Hepatocyte (in vitro differentiated cells): Measurements from ENCODE around the gene MRPL14. TPM values are rescaled to one million over a fixed set of nuclear protein-coding genes. Genes with fewer than 3 reads are reported as not detected.

Experiments used
- DNase-seq: peaks from one replicate; pipeline ENCODE4 v3.0.0-alpha.2; 2016; ENCODE audit warnings: low spot score
- H2AFZ ChIP-seq: fragments of 200-600 bp; sonication (generic); 2 replicates; pipeline ENCODE4 v1.6.0; 2016; ENCODE audit warnings: antibody characterized with exemption, mild to moderate bottlenecking
- H3K27ac ChIP-seq: fragments of 200-600 bp; sonication (generic); 2 replicates; pipeline ENCODE4 v1.5.1; 2016; ENCODE audit warnings: mild to moderate bottlenecking
- H3K27me3 ChIP-seq: fragments of 200-600 bp; sonication (generic); 2 replicates; pipeline ENCODE4 v1.6.1; 2016
- H3K36me3 ChIP-seq: fragments of 200-600 bp; sonication (generic); replicated peaks from 2 replicates; pipeline ENCODE4 v1.5.1; 2016; ENCODE audit warnings: low read depth; ENCODE audit not compliant: insufficient read depth
- H3K4me1 ChIP-seq: fragments of 200-600 bp; sonication (generic); 2 replicates; pipeline ENCODE4 v1.5.1; 2016; ENCODE audit warnings: mild to moderate bottlenecking, moderate library complexity; ENCODE audit not compliant: insufficient read depth
- H3K4me2 ChIP-seq: fragments of 200-600 bp; sonication (generic); 2 replicates; pipeline ENCODE4 v1.6.0; 2016
- H3K4me3 ChIP-seq: fragments of 200-600 bp; sonication (generic); 2 replicates; pipeline ENCODE4 v1.5.1; 2016; ENCODE audit warnings: mild to moderate bottlenecking
- H3K79me2 ChIP-seq: fragments of 200-600 bp; sonication (generic); 2 replicates; pipeline ENCODE4 v1.6.0; 2017; ENCODE audit warnings: mild to moderate bottlenecking
- H3K9me2 ChIP-seq: fragments of 200-600 bp; sonication (generic); replicated peaks from 2 replicates; pipeline ENCODE4 v1.6.0; 2017; ENCODE audit warnings: mild to moderate bottlenecking; ENCODE audit not compliant: insufficient read depth
- H3K9me3 ChIP-seq: fragments of 200-600 bp; sonication (generic); 2 replicates; pipeline ENCODE4 v1.5.1; 2016; ENCODE audit warnings: low read depth, mild to moderate bottlenecking
- H4K20me1 ChIP-seq: fragments of 200-600 bp; sonication (generic); 2 replicates; pipeline ENCODE4 v1.6.0; 2016; ENCODE audit warnings: mild to moderate bottlenecking; ENCODE audit not compliant: insufficient read depth, poor library complexity, severe bottlenecking
- EZH2 ChIP-seq: fragments of 200-600 bp; sonication (generic); IDR thresholded peaks from 2 replicates; pipeline ENCODE4 v1.6.1; 2016; ENCODE audit warnings: antibody characterized with exemption, mild to moderate bottlenecking, borderline replicate concordance
- EZH2phosphoT487 ChIP-seq: fragments of 200-600 bp; sonication (generic); IDR thresholded peaks from one replicate; pipeline ENCODE4 v1.6.1; 2018; ENCODE audit warnings: antibody characterized with exemption, mild to moderate bottlenecking, low read depth, moderate library complexity; ENCODE audit not compliant: unreplicated experiment, severe bottlenecking
- WGBS: methylation state at CpG from one replicate; pipeline ENCODE4 v1.1.6; 2016; ENCODE audit warnings: low lambda C conversion rate; ENCODE audit errors: missing lambda C conversion rate; 5-methylcytosine and 5-hydroxymethylcytosine counted together
- polyA plus RNA-seq: library from polyadenylated mRNA; unstranded; fragments of >200 nt; fragmentation: Nextera tagmentation; extraction: Ambion mirVana; gene quantifications from 2 replicates; pipeline ENCODE4 v1.2.1, GENCODE V29; 2016
- total RNA-seq: library from RNA; depleted of rRNA; stranded (reverse); fragments of >200 nt; gene quantifications from 2 replicates; pipeline ENCODE4 v1.2.3, GENCODE V29; 2014
- TF ChIP-seq, protein P1 (sequence below): fragments of 200-600 bp; sonication (generic); IDR thresholded peaks from 2 replicates; pipeline ENCODE4 v1.5.1; 2016; ENCODE audit warnings: antibody characterized with exemption, mild to moderate bottlenecking; ENCODE audit not compliant: poor library complexity

Gene MRPL14
- total and polyA plus RNA-seq, 2 experiments from 2014 or later = 58.3 to 124 TPM

DNA sequence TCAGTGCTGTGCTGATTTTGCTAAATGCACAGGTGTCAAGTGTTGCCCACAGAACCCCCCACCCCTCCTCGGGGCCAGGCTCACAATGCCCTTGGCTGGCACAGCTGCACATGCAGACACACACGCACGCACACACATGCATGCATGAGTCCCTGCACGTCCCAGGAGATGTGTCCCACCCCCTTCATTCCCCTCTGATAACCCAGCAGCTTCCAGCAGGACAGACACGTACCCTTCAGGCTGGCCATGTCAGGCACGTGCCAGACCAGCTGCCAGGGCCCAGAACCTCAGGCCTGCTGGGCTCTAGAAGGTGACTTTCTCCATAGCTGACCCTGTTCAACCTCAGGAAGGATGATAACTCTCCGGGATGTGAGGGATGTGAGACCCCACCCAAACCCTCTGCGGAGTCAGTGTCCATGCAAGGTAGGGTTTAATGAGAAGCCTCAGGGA, 44.4 kb downstream of the MRPL14 start:
- TF ChIP-seq EZH2phosphoT487 = no peak
- no peak for TF ChIP-seq EZH2
- TF ChIP-seq, protein P1, sequence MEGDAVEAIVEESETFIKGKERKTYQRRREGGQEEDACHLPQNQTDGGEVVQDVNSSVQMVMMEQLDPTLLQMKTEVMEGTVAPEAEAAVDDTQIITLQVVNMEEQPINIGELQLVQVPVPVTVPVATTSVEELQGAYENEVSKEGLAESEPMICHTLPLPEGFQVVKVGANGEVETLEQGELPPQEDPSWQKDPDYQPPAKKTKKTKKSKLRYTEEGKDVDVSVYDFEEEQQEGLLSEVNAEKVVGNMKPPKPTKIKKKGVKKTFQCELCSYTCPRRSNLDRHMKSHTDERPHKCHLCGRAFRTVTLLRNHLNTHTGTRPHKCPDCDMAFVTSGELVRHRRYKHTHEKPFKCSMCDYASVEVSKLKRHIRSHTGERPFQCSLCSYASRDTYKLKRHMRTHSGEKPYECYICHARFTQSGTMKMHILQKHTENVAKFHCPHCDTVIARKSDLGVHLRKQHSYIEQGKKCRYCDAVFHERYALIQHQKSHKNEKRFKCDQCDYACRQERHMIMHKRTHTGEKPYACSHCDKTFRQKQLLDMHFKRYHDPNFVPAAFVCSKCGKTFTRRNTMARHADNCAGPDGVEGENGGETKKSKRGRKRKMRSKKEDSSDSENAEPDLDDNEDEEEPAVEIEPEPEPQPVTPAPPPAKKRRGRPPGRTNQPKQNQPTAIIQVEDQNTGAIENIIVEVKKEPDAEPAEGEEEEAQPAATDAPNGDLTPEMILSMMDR = no peak
- Histone ChIP-seq H3K4me1 (no peaks in the 10 kb centered on the region), H3K4me3 (no peak overlapping the region), H3K4me2 (no peak overlapping the region), H4K20me1 (no peaks in the 10 kb centered on the region), H3K27me3 (no peaks in the 10 kb centered on the region), H3K9me3 (no peaks in the 10 kb centered on the region), H3K79me2 (no peaks in the 10 kb centered on the region), H3K9me2 (no peaks in the 10 kb centered on the region), H2AFZ (no peak overlapping the region), H3K27ac (no peak overlapping the region), H3K36me3 (no peaks in the 10 kb centered on the region)
- 86% methylated on average over 8 of the region's 8 CpGs for WGBS
- no peak for DNase-seq

DNA sequence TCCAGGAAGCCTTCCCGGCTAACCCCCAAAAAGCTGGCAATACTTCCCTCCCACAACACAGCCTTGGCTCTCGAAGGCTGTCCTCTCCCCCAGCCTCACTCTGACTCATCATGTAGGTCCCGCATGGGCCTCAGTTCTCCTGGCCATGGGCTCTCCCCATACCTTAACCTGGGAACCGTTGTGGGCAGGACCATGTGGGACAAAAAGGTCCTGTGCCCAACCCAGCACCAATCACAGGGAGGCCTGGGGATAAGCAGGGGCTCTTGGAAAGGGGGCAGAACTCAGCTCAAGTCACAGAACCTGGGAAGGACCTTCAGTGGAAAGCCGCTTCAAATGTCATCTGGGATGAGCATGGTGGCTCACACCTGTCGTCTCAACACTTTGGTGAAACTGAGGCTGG, 45.5 kb downstream of the MRPL14 start:
- H3K9me3 ChIP-seq = no peaks in the 10 kb centered on the region
- H3K27me3 ChIP-seq = no peaks in the 10 kb centered on the region
- H4K20me1 ChIP-seq = no peaks in the 10 kb centered on the region
- no peaks in the 10 kb centered on the region for H3K79me2 ChIP-seq
- H2AFZ ChIP-seq = no peak overlapping the region
- no peaks in the 10 kb centered on the region for H3K36me3 ChIP-seq
- no peak overlapping the region for H3K4me2 ChIP-seq
- no peak overlapping the region for H3K27ac ChIP-seq
- no peak overlapping the region for H3K4me3 ChIP-seq
- TF ChIP-seq EZH2 (no peak), EZH2phosphoT487 (no peak)
- TF ChIP-seq, protein P1 = no peak
- no peaks in the 10 kb centered on the region for H3K9me2 ChIP-seq
- no peak for DNase-seq
- H3K4me1 ChIP-seq = peaks cover 8% of the 10 kb centered on the region
- WGBS = 88% methylated on average over 6 of the region's 6 CpGs

DNA sequence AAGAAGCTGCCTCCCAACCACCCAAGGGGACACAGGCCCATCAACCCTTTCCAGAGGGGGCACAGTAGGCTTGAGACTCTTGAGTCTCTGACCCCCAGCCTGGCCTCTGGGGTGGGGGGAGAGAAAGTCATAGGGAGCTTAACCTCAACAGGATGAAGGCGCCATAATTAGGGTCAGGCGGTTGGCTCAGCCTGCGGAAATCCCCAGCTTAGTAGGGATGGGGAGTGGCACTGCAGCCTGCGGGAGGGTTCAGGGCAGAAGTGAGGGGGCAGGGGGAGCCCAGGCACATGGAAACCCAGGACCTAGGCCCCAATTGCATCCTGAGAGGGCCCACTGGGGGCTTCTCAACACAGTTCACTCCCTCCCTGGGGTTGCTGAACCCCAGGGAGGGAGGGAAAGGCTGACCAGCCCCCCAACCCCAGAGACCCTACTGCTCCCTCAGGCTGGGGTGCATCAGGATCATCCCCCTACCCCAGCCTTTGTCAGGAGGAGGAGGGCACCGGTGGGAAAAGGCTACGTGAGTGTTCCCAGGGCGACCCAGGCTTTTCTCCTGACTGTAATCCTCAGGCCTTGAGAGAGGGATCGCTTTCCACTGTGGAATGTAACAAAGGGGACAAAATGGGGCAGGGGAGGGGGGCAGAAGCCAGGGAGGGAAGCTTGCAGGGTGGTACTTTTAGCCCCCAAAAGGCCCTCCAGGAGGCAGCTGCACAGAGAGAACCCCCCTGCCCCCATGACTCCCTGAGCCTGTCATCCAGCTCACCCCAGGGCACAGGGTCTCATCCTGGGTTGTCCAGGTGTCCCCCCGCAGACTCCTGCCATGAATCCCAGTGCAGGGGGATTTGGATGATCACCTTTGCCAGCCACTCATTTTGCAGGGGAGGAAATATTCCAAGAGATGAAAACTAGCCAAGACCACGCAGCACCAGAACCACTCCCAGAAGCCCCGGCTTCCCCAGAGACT, 46.4 kb downstream of the MRPL14 start:
- H3K4me3 ChIP-seq = no peak overlapping the region

More for the DNA sequence above, 46.4 kb downstream of the MRPL14 start:
- H3K4me2 ChIP-seq = no peak overlapping the region
- 82% methylated on average over 11 of the region's 11 CpGs for WGBS
- H3K9me3 ChIP-seq = no peaks in the 10 kb centered on the region
- DNase-seq = no peak
- no peaks in the 10 kb centered on the region for H3K79me2 ChIP-seq
- no peaks in the 10 kb centered on the region for H4K20me1 ChIP-seq
- TF ChIP-seq, protein P1 = no peak
- no peaks in the 10 kb centered on the region for H3K27me3 ChIP-seq
- H3K4me1 ChIP-seq = peaks cover 14% of the 10 kb centered on the region
- no peak overlapping the region for H2AFZ ChIP-seq
- no peaks in the 10 kb centered on the region for H3K9me2 ChIP-seq
- no peak overlapping the region for H3K27ac ChIP-seq
- H3K36me3 ChIP-seq = no peaks in the 10 kb centered on the region
